Dermis blood vessel endothelial cell (primary cell): ENCODE data around the gene DGCR8. TPM values are rescaled to one million over a fixed set of nuclear protein-coding genes. Genes with fewer than 3 reads are reported as not detected.

Experiments
- DNase-seq: peaks from one replicate; pipeline ENCODE4 v3.0.0; 2010
- total RNA-seq: library from RNA; depleted of rRNA; stranded (reverse); fragments of >200 nt; gene quantifications from 2 replicates; pipeline ENCODE4 v1.2.3, GENCODE V29; 2014

Gene DGCR8
- total RNA-seq, 1 donor from 2014 or later: 30.3 TPM

DNA sequence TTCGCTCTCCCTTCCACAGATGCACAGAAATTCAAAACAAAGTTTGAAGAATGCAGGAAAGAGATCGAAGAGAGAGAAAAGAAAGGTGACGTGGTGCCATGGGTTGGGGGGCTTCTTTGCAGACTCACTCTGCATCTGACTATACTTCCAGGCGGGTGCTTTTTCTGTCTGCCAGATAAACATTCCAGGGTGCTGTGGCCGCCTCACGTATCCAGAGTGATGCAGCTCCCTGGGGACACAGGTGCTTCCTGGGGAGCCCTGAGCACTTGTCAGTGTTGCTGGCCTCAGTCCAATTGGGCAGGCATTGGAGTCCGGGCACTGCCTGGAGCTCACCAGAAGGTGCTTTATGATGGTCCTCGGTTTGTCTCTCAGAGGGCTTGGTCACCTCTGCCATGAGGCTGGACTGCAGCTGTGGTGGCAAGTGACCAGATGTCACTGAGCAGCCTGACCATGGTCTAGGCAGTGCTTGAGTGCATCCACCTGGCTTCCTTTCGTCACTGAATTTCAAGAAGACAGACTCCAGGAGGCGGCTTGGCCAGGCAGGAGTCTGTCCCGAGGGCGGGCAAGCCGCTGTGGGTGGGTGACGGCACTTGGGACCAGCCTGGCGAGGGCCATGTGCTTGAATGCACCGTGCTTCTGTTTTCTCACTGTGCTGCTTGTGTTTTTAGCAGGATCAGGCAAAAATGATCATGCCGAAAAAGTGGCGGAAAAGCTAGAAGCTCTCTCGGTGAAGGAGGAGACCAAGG lies 46.4 kb downstream of the DGCR8 start:
- DNase-seq: peak; percentile 24

DNA sequence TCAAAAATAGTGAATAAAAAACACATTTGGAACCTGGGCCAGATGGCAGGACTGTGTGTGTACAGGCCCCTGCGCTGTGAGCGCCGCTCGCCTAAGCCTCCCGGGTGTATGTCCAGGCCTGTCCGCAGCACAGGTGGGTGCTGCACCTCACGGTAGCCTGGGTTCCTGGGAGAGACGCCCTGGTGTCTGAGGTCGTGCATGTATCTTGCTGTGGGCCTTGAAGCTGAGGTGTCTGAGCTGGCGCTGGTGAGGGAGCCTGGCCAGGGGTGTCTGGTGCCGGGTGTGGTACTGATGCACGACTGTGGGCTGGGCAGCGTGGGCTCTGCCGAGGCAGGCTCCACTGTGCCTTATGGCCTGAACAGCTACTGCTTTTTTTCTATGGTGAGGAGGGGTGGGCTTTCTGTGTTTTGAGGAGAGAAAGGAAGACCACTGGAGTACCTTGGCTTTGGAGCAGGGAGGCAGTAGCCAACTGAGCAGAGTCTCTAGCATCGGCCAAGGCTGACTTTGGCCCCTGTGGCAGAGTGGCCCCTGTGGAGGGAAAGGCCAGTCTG lies 47.4 kb downstream of the DGCR8 start:
- DNase-seq: no peak

GRCh38 chr22:20127869-20128618 lies 48.0 kb downstream of the DGCR8 start:
- no peak for DNase-seq

DNA sequence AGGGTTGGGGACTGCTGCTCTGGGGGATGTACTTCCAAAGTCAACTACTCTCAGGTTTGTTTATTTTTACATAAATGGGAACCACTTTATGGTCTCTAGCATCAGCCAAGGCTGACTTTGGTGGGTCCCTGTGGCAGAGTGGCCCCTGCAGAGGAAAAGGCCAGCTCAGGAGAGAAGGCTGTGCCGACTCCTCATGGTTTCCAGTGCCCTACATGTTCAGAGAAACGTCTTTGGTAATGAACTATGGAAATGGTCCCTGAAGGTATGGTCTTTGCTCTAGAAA lies 48.5 kb downstream of the DGCR8 start:
- no peak for DNase-seq

DNA sequence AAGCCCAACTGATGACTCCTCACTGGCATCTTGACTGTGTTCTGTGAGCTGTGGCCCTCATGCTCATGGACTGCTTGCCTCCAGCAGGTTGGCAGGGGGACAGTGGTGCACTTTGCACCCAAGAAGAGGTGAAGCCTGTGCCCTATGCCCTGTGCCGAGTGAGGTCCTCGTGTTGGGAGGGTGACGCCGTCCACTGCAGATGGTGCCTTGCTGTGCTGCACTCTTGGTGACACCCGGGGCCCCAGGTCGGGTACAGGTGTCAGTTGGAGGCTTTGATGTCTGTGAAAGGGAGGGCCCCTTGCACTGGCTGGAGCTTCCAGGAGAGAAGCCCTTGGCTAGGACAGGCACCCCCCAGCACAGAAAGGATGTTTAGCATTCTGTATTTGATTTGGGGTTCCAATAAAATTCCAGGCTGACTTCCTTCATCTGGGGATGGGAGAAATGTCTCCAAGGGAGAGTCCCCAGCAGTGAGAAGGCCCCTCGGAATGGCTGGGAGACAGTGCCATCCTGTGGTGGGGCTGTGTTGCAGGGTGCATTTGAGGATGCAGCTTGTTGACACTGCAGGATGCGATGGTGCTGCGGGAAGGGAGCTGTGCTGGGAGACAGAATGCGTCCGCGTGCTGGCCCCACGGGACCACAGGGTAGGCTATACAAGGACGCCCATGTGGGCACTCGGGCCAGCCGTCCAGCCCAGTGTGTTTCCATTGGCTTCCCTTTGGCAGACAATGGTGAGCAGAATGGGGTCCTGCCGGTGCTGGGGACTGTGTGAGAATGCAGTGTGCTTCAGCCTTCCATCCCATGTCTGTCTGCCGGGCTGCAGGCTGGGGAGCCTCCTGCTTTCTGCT lies 49.1 kb downstream of the DGCR8 start:
- DNase-seq: peak; percentile 74

- no peak for DNase-seq
Observed at GRCh38 chr22:20129747-20130014, 49.6 kb downstream of the DGCR8 start.

DNA sequence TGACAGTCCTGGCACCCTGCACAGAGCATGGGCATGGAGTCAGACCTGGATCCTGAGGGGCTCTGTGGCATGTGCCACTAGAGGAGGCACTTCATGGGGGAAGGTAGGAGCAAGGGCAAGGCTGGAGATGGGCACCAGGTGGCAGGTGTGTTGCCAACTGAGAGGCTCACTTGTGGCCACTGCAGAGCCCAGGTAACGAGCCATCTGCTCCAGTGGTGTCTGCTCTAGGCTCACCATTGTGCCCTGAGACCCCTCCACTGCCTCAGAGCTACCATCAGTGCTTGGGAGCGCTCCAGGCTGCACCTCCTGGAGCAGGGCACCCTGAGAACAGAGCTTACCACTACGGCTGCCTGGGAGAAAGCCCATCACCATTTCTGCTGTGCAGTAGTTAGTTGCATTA lies 50.3 kb downstream of the DGCR8 start:
- DNase-seq: no peak

DNA sequence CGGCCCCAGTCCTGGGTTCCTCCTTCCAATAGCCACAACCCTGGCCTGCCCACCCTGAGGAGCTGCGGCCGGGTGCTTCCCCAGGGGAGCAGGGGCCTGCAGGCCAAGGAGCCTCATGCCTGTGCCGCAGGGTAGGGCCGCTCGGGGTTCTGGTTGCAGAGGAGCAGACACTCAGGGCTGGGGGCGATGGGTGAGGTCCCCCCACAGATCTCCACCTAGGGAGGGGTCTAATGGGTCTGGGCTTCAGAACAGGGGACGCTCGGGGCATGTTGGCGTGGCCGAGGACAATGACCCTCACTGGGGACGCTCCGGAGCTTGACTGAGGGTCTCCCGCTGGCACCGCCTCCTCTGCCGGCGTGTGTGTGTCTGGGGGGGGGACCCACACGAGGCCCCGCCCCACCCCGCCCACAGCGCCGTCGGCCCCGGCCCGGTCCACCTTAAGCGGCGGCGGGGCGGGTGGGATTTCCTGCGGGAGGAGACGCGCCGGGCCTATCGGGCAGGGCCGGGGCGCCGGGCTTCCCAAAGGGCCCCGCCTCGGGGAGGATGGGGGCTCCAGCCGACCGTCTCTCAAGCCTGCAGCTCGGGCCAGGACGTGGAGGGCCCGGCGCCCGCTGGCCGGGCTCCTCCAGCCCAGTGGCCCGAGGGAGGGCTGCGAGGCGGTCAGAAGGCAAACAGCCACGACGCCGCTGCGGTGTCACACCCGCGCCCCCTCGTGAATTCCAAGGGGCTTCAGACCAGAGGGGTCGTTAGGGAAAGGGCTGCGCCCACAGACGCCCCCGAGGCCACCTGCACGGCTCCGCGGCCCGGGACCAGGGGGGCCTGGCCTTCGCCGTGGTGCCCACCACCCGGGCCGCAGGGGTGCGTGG lies 50.9 kb downstream of the DGCR8 start:
- DNase-seq: peak; percentile 80

GRCh38 chr22:20131597-20131858 lies 51.5 kb downstream of the DGCR8 start, which contains the start of gene ZDHHC8:
ZDHHC8 (plus strand) TSS chr22:20131804; CDS start chr22:20131948, 144 bp downstream.
- DNase-seq: peak; percentile 49

GRCh38 chr22:20131859-20132685 lies 52.0 kb downstream of the DGCR8 start:
- DNase-seq: peak; percentile 30

GRCh38 chr22:20132686-20133246 lies 52.7 kb downstream of the DGCR8 start:
- DNase-seq: no peak

- DNase-seq: no peak
Observed at GRCh38 chr22:20133930-20134549, 54.0 kb downstream of the DGCR8 start.

DNA sequence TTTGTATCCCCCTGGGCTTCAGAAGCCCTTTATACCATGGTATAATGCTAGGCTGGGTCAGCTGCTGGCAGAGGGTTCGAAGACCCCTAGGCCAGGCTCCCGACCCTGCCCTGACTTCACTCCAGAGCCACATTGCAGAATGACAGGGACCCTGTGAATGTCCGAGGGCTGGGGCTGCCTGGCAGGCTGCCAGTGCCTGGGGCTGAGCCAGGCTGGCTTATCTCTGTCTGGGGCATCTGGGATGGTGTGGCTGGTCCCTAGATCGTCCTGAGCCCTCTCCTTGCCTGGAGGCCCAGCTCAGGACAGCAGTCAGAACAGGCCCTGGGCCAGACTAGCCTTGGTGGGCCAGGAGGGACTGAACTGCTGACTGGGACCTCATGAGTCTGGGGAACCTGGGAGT lies 55.2 kb downstream of the DGCR8 start:
- no peak for DNase-seq

- DNase-seq: no peak
Observed at GRCh38 chr22:20135806-20136602, 56.0 kb downstream of the DGCR8 start.

DNA sequence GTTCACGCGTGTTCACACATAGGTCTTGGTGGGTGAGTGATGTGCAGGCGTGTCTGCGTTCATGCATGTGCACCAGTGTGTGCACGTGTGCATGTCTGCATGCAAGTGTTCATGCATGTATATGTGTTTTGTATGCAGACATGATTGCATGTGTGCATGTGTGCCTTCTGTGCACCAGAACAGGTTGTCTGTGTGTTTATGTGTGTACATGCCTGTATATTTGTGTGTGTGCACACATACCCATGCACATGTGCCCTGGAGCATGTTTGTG lies 56.5 kb downstream of the DGCR8 start:
- DNase-seq: no peak

DNA sequence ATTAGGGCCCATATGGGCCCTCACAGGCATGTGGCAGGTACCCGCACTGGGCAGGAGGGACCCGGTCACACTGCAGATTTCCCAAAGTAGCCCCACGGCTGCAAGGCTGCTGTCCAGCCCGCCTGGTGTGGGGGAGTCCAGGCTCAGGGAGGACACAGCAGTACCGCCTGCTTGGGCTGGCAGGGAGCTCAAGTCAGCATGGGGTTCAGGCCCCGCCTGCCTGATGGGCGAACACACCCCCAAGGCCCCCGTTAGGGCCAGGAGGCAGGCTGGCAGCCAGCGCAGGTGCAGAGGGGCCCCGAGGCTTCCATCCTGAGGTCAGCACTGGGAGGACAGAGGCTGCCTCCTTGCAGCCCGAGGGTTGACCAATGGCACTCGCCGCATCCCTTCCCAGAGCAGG lies 57.1 kb downstream of the DGCR8 start:
- DNase-seq: no peak

DNA sequence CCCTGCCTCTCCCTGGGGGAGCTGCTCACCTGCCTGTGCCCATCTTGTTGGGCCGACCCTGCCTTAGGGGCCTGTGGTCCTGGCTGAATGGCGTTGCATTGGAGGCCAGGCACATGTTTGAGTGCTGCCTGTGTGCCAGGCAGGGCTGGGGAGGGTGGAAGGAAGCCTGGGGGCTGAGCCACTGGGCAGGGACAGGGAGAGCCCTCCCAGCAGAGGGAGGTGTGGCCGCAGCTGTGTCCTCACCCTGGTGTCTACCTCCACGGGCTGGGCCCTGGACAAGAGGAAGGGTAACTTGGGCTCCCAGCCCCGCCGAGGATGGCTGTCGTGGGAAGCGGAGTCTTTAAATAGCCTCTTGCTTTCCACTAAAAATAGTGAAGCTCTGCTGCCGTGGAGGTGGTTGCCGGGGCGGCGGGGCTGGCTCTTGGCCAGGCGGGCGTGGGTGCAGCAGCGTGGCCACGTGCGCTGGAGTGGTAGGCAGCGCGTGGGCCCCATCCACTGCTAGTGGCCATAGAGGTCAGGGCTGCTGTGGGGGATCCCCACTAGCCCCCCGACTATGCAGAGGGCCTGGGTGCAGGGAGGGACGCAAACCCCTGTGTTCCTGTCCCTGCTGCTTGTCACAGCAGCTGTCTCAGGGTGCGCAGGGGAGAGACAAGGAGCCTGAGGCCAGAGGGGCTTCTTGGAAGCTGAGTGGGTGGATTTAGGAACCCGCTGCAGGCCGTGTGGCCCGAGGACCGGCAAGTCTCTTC lies 57.8 kb downstream of the DGCR8 start:
- no peak for DNase-seq

DNA sequence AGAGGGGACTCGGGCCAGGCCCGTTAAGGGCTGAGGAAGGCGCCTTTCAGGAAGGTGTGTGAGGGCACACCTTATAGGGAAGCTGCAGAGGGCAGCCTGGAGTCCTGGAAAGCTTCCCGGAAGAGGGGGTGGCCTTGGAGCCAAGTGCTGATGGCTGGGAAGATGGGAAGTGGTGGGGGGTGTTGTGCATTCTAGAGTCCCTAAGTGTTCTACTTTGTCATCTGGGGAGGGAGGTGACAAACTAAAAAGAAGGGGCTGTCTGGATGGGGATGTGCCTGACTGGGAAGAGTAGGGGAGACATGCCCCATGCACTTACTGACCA lies 58.3 kb downstream of the DGCR8 start:
- DNase-seq: no peak

DNA sequence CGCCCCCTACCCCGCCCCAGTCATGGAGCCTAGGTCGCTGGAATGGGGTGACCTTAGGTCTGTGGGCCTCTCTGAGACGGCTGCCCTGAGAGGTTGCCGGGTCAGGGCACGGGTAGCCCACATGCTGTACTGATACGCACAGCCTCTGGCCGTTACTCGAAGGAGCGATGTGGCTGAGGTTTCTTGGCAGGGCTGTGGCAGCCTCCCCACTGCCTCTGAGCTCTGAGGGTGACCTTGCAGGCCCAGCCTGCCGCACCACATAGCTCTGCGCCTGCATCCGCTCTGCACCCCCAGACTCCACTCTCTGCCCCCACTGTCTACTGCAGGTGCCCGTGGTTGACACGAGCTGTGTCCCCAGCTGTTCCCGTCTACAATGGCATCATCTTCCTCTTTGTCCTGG lies 58.8 kb downstream of the DGCR8 start:
- no peak for DNase-seq
